Ishikawa (cell line): Measurements from ENCODE around the gene IGSF9.

ENCODE experiments used
- CEBPB ChIP-seq: IDR thresholded peaks from 2 replicates; pipeline ENCODE4 v1.6.1; 2012
- EP300 ChIP-seq: IDR thresholded peaks from 2 replicates; pipeline ENCODE4 v1.6.1; 2012; ENCODE audit warnings: borderline replicate concordance
- FOXM1 ChIP-seq: IDR thresholded peaks from 2 replicates; pipeline ENCODE4 v1.6.1; 2012; ENCODE audit warnings: low read depth, borderline replicate concordance
- MAX ChIP-seq: IDR thresholded peaks from 2 replicates; pipeline ENCODE4 v1.6.1; 2012
- RAD21 ChIP-seq: IDR thresholded peaks from 2 replicates; pipeline ENCODE4 v1.6.1; 2012; ENCODE audit warnings: low read depth
- TEAD4 ChIP-seq: IDR thresholded peaks from 2 replicates; pipeline ENCODE4 v1.6.1; 2012
- YY1 ChIP-seq: IDR thresholded peaks from 2 replicates; pipeline ENCODE4 v1.6.1; 2012; ENCODE audit warnings: low read depth

GRCh38 chr1:159949123-159949522 lies 3.7 kb upstream of the IGSF9 start:
- TF ChIP-seq RAD21 (no peak), MAX (no peak), YY1 (no peak), FOXM1 (no peak), EP300 (no peak), CEBPB (no peak), TEAD4 (peak; percentile 69)
